HEK293 (cell line): ENCODE measurements around the gene BCAS3.

Source experiments
- CTCF ChIA-PET: fragments of 350-600 bp; formaldehyde crosslinking; extraction: SDS; loops from one replicate; lab custom pipeline; 2021; ENCODE audit warnings: antibody characterized with exemption; lab: Yijun Ruan, JAX
- POLR2A ChIA-PET: fragments of 300-600 bp; formaldehyde crosslinking; extraction: SDS; loops from one replicate; lab custom pipeline; 2020; ENCODE audit warnings: antibody characterized with exemption, inconsistent platforms; lab: Yijun Ruan, JAX
- H3K27ac ChIP-seq: fragments of 200-500 bp; sonication (Bioruptor generic); 2 replicates; pipeline ENCODE4 v1.5.1; 2014; ENCODE audit warnings: low read depth, low read length, control low read depth, inconsistent platforms; ENCODE audit errors: extremely low read depth
- H3K36me3 ChIP-seq, 2 experiments: fragments of 200-500 bp in 1 of 2; sonication (Bioruptor generic) in 1 of 2; 1 replicate in 1 of 2; 2 replicates in 1 of 2; pipeline ENCODE4 v1.5.1; 2014 to 2017; ENCODE audit warnings: inconsistent platforms in 2 of 2, low read length in 2 of 2; ENCODE audit not compliant: control insufficient read depth in 2 of 2, insufficient read depth in 1 of 2
- H3K4me1 ChIP-seq: fragments of 200-500 bp; sonication (Bioruptor generic); 2 replicates; pipeline ENCODE4 v1.5.1; 2014; ENCODE audit warnings: mild to moderate bottlenecking, low read length, inconsistent platforms; ENCODE audit not compliant: control insufficient read depth, insufficient read depth
- H3K4me3 ChIP-seq: 2 replicates; pipeline ENCODE4 v1.5.1; 2011; ENCODE audit warnings: low read depth, mild to moderate bottlenecking, control low read depth, low read length, moderate library complexity
- H3K9me3 ChIP-seq: fragments of 200-500 bp; sonication (Bioruptor generic); 2 replicates; pipeline ENCODE4 v1.5.1; 2014; ENCODE audit warnings: low read depth, low read length, inconsistent platforms; ENCODE audit not compliant: control insufficient read depth, insufficient read depth
- CTCF ChIP-seq: fragments of 450-650 bp; formaldehyde crosslinking; IDR thresholded peaks from 2 replicates; pipeline ENCODE4 v1.5.1; 2016; ENCODE audit warnings: missing biosample characterization, missing genetic modification characterization
- FEZF1 ChIP-seq: fragments of 450-650 bp; formaldehyde crosslinking; IDR thresholded peaks from 2 replicates; pipeline ENCODE4 v1.5.1; 2016; ENCODE audit warnings: missing biosample characterization, missing genetic modification characterization
- GLIS1 ChIP-seq: fragments of 450-650 bp; formaldehyde crosslinking; IDR thresholded peaks from 2 replicates; pipeline ENCODE4 v1.5.1; 2016; ENCODE audit warnings: missing biosample characterization, missing genetic modification characterization
- GLIS2 ChIP-seq: fragments of 450-650 bp; formaldehyde crosslinking; IDR thresholded peaks from 2 replicates; pipeline ENCODE4 v1.5.1; 2016; ENCODE audit warnings: missing biosample characterization, missing genetic modification characterization
- HIC1 ChIP-seq: fragments of 450-650 bp; formaldehyde crosslinking; IDR thresholded peaks from 2 replicates; pipeline ENCODE4 v1.5.1; 2016; ENCODE audit warnings: missing biosample characterization, missing genetic modification characterization
- HOXD13 ChIP-seq: sonication (generic); formaldehyde crosslinking; IDR thresholded peaks from 2 replicates; pipeline ENCODE4 v1.8.0; 2022; ENCODE audit warnings: missing genetic modification reagents, borderline replicate concordance
- IKZF3 ChIP-seq: fragments of 450-650 bp; IDR thresholded peaks from 2 replicates; pipeline ENCODE4 v1.5.0; 2018; ENCODE audit warnings: missing biosample characterization, mild to moderate bottlenecking, missing genetic modification characterization, moderate library complexity
- OSR2 ChIP-seq: fragments of 450-650 bp; formaldehyde crosslinking; IDR thresholded peaks from 2 replicates; pipeline ENCODE4 v1.5.1; 2016; ENCODE audit warnings: missing biosample characterization, missing genetic modification characterization
- PRDM6 ChIP-seq: fragments of 450-650 bp; formaldehyde crosslinking; IDR thresholded peaks from 2 replicates; pipeline ENCODE4 v1.5.1; 2017; ENCODE audit warnings: missing biosample characterization, missing genetic modification characterization
- SALL2 ChIP-seq: fragments of 450-650 bp; formaldehyde crosslinking; IDR thresholded peaks from 2 replicates; pipeline ENCODE4 v1.5.0; 2017; ENCODE audit warnings: missing biosample characterization, mild to moderate bottlenecking, missing genetic modification characterization, borderline replicate concordance
- ZBTB17 ChIP-seq: fragments of 450-650 bp; formaldehyde crosslinking; IDR thresholded peaks from 2 replicates; pipeline ENCODE4 v1.5.1; 2016; ENCODE audit warnings: missing biosample characterization, missing genetic modification characterization
- ZBTB44 ChIP-seq: fragments of 450-650 bp; IDR thresholded peaks from 2 replicates; pipeline ENCODE4 v1.5.1; 2018; ENCODE audit warnings: missing biosample characterization, mild to moderate bottlenecking, missing genetic modification characterization
- ZNF10 ChIP-seq: fragments of 450-650 bp; formaldehyde crosslinking; IDR thresholded peaks from 2 replicates; pipeline ENCODE4 v1.5.1; 2017; ENCODE audit warnings: missing biosample characterization, missing genetic modification characterization
- ZNF138 ChIP-seq: fragments of 450-650 bp; formaldehyde crosslinking; IDR thresholded peaks from 2 replicates; pipeline ENCODE4 v1.5.1; 2016; ENCODE audit warnings: missing biosample characterization, missing genetic modification characterization, borderline replicate concordance
- ZNF266 ChIP-seq: fragments of 450-650 bp; formaldehyde crosslinking; IDR thresholded peaks from 2 replicates; pipeline ENCODE4 v1.5.1; 2016; ENCODE audit warnings: missing biosample characterization, missing genetic modification characterization, low read depth
- ZNF600 ChIP-seq: fragments of 450-650 bp; formaldehyde crosslinking; IDR thresholded peaks from 2 replicates; pipeline ENCODE4 v1.5.1; 2016; ENCODE audit warnings: missing biosample characterization, missing genetic modification characterization
- ZNF610 ChIP-seq: fragments of 450-650 bp; formaldehyde crosslinking; IDR thresholded peaks from 2 replicates; pipeline ENCODE4 v1.5.1; 2016; ENCODE audit warnings: missing biosample characterization, missing genetic modification characterization, borderline replicate concordance
- ZNF664 ChIP-seq: fragments of 450-650 bp; formaldehyde crosslinking; IDR thresholded peaks from 2 replicates; pipeline ENCODE4 v1.5.1; 2016; ENCODE audit warnings: missing biosample characterization, missing genetic modification characterization
- ZNF843 ChIP-seq: fragments of 450-650 bp; formaldehyde crosslinking; IDR thresholded peaks from 2 replicates; pipeline ENCODE4 v1.5.1; 2016; ENCODE audit warnings: missing biosample characterization, missing genetic modification characterization
- ZSCAN16 ChIP-seq: fragments of 450-650 bp; formaldehyde crosslinking; IDR thresholded peaks from 2 replicates; pipeline ENCODE4 v1.5.1; 2016; ENCODE audit warnings: missing biosample characterization, missing genetic modification characterization
- ZXDB ChIP-seq: fragments of 450-650 bp; formaldehyde crosslinking; IDR thresholded peaks from 2 replicates; pipeline ENCODE4 v1.5.1; 2016; ENCODE audit warnings: missing biosample characterization, missing genetic modification characterization

BCAS3 gene

GRCh38 chr17:61247439-61247838, 569.8 kb downstream of the BCAS3 start:
- Histone ChIP-seq H3K4me3 (no peak overlapping the region), H3K27ac (peak overlapping the region; percentile 52), H3K4me1 (peaks cover 45% of the 10 kb centered on the region), H3K36me3 (no peaks in the 10 kb centered on the region), H3K9me3 (no peaks in the 10 kb centered on the region)
- TF ChIP-seq GLIS1 (tag by site-specific recombination), result 0 out of 2 replicates have a peak, but pooled peaks have one; percentile 16
- TF ChIP-seq ZNF138, result no peak
- no peak for TF ChIP-seq ZNF266 (tag by site-specific recombination)
- TF ChIP-seq IKZF3, result peak; percentile 38; the same call in 1 of the 2 replicates
- TF ChIP-seq SALL2, result no peak
- TF ChIP-seq ZNF600 (tag by site-specific recombination), result 0 out of 2 replicates have a peak, but pooled peaks have one; percentile 11
- no peak for TF ChIP-seq ZSCAN16 (tag by site-specific recombination)
- TF ChIP-seq CTCF (tag by site-specific recombination), result 0 out of 2 replicates have a peak, but pooled peaks have one; percentile 10
- TF ChIP-seq ZXDB (tag by site-specific recombination), result peak; percentile 54
- no peak for TF ChIP-seq HIC1 (tag by site-specific recombination)
- peak; percentile 56; the same call in 1 of the 2 replicates for TF ChIP-seq ZNF610
- 0 out of 2 replicates have a peak, but pooled peaks have one; percentile 37 for TF ChIP-seq ZNF10 (tag by site-specific recombination)
- TF ChIP-seq OSR2, result peak; percentile 77
- TF ChIP-seq ZNF664 (tag by site-specific recombination), result 0 out of 2 replicates have a peak, but pooled peaks have one; percentile 18
- TF ChIP-seq PRDM6 (tag by site-specific recombination), result peak; percentile 93
- TF ChIP-seq FEZF1 (tag by site-specific recombination), result peak; percentile 91
- no peak for TF ChIP-seq GLIS2 (tag by site-specific recombination)
- TF ChIP-seq ZBTB44, result peak; percentile 55
- TF ChIP-seq ZBTB17, result 0 out of 2 replicates have a peak, but pooled peaks have one; percentile 26
- TF ChIP-seq HOXD13 (CRISPR knock-in tag), result peak; percentile 22; the same call in 1 of the 2 replicates
- TF ChIP-seq ZNF843, result peak; percentile 62; the same call in 1 of the 2 replicates
- ChIA-PET POLR2A (no interaction called here), CTCF (interaction anchor here (1.6 kb wide), 1 partner anchor 14 kb away, joined by 5 read pairs; no protein-coding TSS in a partner anchor)
